Peyer's patch (tissue), 4 donors: ENCODE data around the gene PCYT1A.

Experiments used
- CTCF ChIP-seq, 6 experiments: fragments of 450-650 bp in 4 of 6; fragments of 200-600 bp in 2 of 6; sonication (generic) in 1 of 6; IDR thresholded peaks; one replicate each; pipeline ENCODE4 v1.5.1; 2017 to 2019; ENCODE audit warnings: antibody characterized with exemption in 6 of 6, mild to moderate bottlenecking in 3 of 6, moderate library complexity in 1 of 6
- POLR2A ChIP-seq, 2 donors: fragments of 450-650 bp; IDR thresholded peaks; one replicate each; pipeline ENCODE4 v1.5.1; 2017; ENCODE audit warnings: antibody characterized with exemption in 2 of 2, mild to moderate bottlenecking in 2 of 2, moderate library complexity in 2 of 2

GRCh38 chr3:196197524-196197923 is 90.0 kb downstream of the PCYT1A start:
- TF ChIP-seq CTCF (IDR thresholded peaks at IDR 0.05) = no peak
- no peak for TF ChIP-seq POLR2A (IDR thresholded peaks at IDR 0.05)
